AG04450 (cell line): Measurements from ENCODE around the gene ANKRD7. TPM values are rescaled to one million over a fixed set of nuclear protein-coding genes. Genes with fewer than 3 reads are reported as not detected.
A peak's percentile ranks its signal among the peaks of the same experiment; 100 is the strongest.

Experiments
- CTCF ChIA-PET: fragments of 300-600, 350-600 bp; formaldehyde crosslinking; extraction: SDS; loops from one replicate; lab custom pipeline; 2022; ENCODE audit warnings: antibody characterized with exemption, inconsistent platforms; lab: Charles Lee
- POLR2A ChIA-PET: fragments of 350-600 bp; formaldehyde crosslinking; extraction: SDS; loops from one replicate; lab custom pipeline; 2021; ENCODE audit warnings: antibody characterized with exemption, inconsistent platforms; lab: Yijun Ruan, JAX
- DNase-seq: peaks from one replicate; pipeline ENCODE4 v3.0.0-alpha.2; 2011; ENCODE audit warnings: low read depth, low spot score
- H3K27ac ChIP-seq: one replicate; pipeline ENCODE4 v1.5.1; 2012; ENCODE audit warnings: low read depth, low read length, control low read depth
- H3K27me3 ChIP-seq: one replicate; pipeline ENCODE4 v1.6.0; 2012; ENCODE audit warnings: low read length; ENCODE audit not compliant: control insufficient read depth, insufficient read depth
- H3K4me3 ChIP-seq: 2 replicates; pipeline ENCODE4 v1.5.1; 2011; ENCODE audit warnings: mild to moderate bottlenecking, low read depth, low read length, control low read depth
- H3K9me3 ChIP-seq: 2 replicates; pipeline ENCODE4 v1.5.1; 2012; ENCODE audit warnings: low read length; ENCODE audit not compliant: control insufficient read depth, insufficient read depth
- CTCF ChIP-seq: IDR thresholded peaks from 2 replicates; pipeline ENCODE4 v1.5.1; 2011; ENCODE audit warnings: low read depth, low read length, control low read depth, inconsistent platforms
- polyA plus RNA-seq: library from polyadenylated mRNA; depleted of rRNA; stranded (reverse); fragments of >200 nt; gene quantifications from 2 replicates; pipeline ENCODE4 v1.2.3, GENCODE V29; 2011

Gene ANKRD7
- polyA plus RNA-seq, 1 experiment, result 0.50 TPM

GRCh38 chr7:118245267-118246040, 20.9 kb downstream of the ANKRD7 start:
- no peak for TF ChIP-seq CTCF
- ChIA-PET CTCF (no interaction called here), POLR2A (no interaction called here)
- no peak overlapping the region for H3K27ac ChIP-seq
- DNase-seq, result no peak
- H3K9me3 ChIP-seq, result no peaks in the 10 kb centered on the region
- H3K4me3 ChIP-seq, result no peak overlapping the region
- no peaks in the 10 kb centered on the region for H3K27me3 ChIP-seq

DNA sequence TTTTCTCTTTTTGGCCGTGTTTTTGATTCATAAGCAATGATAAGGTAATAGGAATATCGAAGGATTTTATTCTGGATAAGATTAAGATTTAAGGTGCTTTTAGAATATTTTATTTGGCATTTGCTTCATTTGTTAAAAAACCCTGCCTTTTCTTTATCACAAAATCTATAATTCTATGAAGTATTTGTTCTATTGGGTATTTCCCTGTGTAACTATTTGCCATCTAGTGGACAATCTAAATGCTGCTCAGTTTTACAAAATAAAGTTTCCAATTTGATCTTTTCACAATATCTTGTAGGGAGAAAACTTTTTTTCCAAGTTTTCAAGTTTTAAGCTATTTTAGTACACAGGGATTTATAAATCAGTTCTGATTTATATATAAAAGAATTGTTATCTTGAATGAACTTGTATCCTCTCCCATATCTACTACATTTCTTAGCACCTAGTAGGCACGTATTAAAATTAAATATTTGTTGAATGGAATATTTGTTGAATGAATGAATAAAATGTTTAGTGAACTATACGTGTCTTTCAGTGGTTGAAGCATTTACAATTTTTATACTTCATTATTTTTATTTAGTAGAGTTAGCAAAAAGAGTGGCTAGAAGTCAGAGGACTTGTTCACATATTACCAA, 26.5 kb downstream of the ANKRD7 start:
- POLR2A ChIA-PET, result no interaction called here
- peak; percentile 53 for TF ChIP-seq CTCF
- no peak for DNase-seq
- no peaks in the 10 kb centered on the region for H3K27me3 ChIP-seq
- H3K4me3 ChIP-seq, result no peak overlapping the region
- no peaks in the 10 kb centered on the region for H3K9me3 ChIP-seq
- no peak overlapping the region for H3K27ac ChIP-seq
- CTCF ChIA-PET, result no interaction called here

DNA sequence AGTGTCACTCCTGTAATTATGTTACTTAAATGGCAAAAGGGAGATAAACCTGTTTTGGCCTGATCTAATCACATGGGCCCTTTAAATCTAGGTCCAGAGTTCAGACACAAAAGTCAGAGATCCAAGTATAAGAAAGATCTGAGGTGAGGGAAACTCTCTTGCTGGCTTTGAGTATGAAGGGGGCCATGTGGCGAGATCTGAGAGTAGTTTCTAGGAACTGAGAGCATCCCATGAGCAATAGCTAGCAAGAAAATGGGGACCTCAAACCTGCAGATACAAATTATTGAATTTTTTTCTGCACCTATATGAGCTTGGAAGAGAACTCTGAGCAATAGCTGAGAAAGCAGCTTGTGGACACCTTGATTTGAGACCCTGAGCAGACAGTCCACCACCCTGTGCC, 27.6 kb downstream of the ANKRD7 start:
- Histone ChIP-seq H3K27ac (no peak overlapping the region), H3K9me3 (no peaks in the 10 kb centered on the region), H3K4me3 (no peak overlapping the region), H3K27me3 (no peaks in the 10 kb centered on the region)
- DNase-seq, result no peak
- CTCF ChIA-PET, result no interaction called here
- POLR2A ChIA-PET, result no interaction called here
- TF ChIP-seq CTCF, result no peak

DNA sequence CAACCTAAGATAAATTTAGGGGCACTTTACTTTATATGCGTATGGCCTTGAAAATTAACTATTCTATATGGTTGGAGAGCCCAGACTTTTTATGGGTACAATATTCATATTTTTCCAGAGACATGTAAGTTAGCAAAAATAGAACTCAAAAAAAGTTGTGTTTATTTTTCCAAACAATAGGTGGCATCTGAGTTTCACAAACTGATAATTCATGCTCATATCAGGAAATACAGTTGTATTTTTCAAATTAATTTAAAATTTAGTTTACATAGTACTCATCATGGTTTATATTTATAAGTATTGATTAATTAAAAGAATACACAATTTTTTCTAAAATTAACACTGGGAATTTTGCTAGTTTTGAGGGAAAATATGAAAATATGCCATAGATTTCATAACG, 34.6 kb downstream of the ANKRD7 start:
- ChIA-PET CTCF (no interaction called here), POLR2A (no interaction called here)
- no peak for DNase-seq
- Histone ChIP-seq H3K9me3 (no peaks in the 10 kb centered on the region), H3K27me3 (no peaks in the 10 kb centered on the region), H3K27ac (no peak overlapping the region), H3K4me3 (no peak overlapping the region)
- no peak for TF ChIP-seq CTCF

GRCh38 chr7:118264836-118265235, 40.3 kb downstream of the ANKRD7 start:
- ChIA-PET CTCF (no interaction called here), POLR2A (no interaction called here)
- no peak for DNase-seq

More at GRCh38 chr7:118264836-118265235, 40.3 kb downstream of the ANKRD7 start:
- Histone ChIP-seq H3K9me3 (no peaks in the 10 kb centered on the region), H3K4me3 (no peak overlapping the region), H3K27me3 (no peaks in the 10 kb centered on the region), H3K27ac (no peak overlapping the region)
- TF ChIP-seq CTCF, result no peak
